ENCODE results near the gene FGF12. TPM values are rescaled to one million over a fixed set of nuclear protein-coding genes. Genes with fewer than 3 reads are reported as not detected.

The FGF12 gene
- total RNA-seq, 1 donor from 2014 or later = 7.0 TPM

GRCh38 chr3:192467230-192468140 is 259.9 kb downstream of the FGF12 start:
- Mint-ChIP-seq H3K27me3 (ENCODE audit: insufficient read depth, low read depth) (no peaks in the 10 kb centered on the region), H3K36me3 (no peaks in the 10 kb centered on the region), H3K9me3 (no peaks in the 10 kb centered on the region), H3K4me1 (no peaks in the 10 kb centered on the region), H3K4me3 (no peak overlapping the region), H3K27ac (no peak overlapping the region)
- Histone ChIP-seq H3K79me2 (ENCODE audit: low read depth) (no peaks in the 10 kb centered on the region), H3K4me1 (no peaks in the 10 kb centered on the region), H3K27me3 (no peaks in the 10 kb centered on the region), H3F3A (ENCODE audit: low read depth) (no peaks in the 10 kb centered on the region), H3K27ac (no peak overlapping the region), H3K4me3 (no peak overlapping the region), H2AFZ (replicated peaks) (no peak overlapping the region), H3K9ac (no peak overlapping the region), H4K20me1 (ENCODE audit: low read depth) (no peaks in the 10 kb centered on the region), H3K4me2 (no peak overlapping the region), H3K36me3 (no peaks in the 10 kb centered on the region), H3K9me3 (ENCODE audit: low read depth) (no peaks in the 10 kb centered on the region)
- peak; percentile 82 for DNase-seq (ENCODE audit: low spot score)
- TF ChIP-seq CTCF (IDR thresholded peaks at IDR 0.05) (peak; percentile 95), EZH2 (IDR thresholded peaks at IDR 0.05) (no peak), EZH2phosphoT487 (IDR thresholded peaks at IDR 0.05) (no peak)

GRCh38 chr3:192449036-192449435 is 278.3 kb downstream of the FGF12 start:
- H3K79me2 ChIP-seq (ENCODE audit: low read depth) = no peaks in the 10 kb centered on the region
- H3K27me3 Mint-ChIP-seq (ENCODE audit: insufficient read depth, low read depth) = no peaks in the 10 kb centered on the region
- H3K36me3 Mint-ChIP-seq = no peaks in the 10 kb centered on the region
- peaks cover 5% of the 10 kb centered on the region for H3K4me1 ChIP-seq
- no peak overlapping the region for H3K4me3 ChIP-seq
- peaks cover 17% of the 10 kb centered on the region for H3K4me1 Mint-ChIP-seq
- no peak overlapping the region for H2AFZ ChIP-seq (replicated peaks)
- no peak overlapping the region for H3K4me3 Mint-ChIP-seq
- H3K9me3 Mint-ChIP-seq = no peaks in the 10 kb centered on the region
- H3K9me3 ChIP-seq (ENCODE audit: low read depth) = no peaks in the 10 kb centered on the region
- TF ChIP-seq CTCF (IDR thresholded peaks at IDR 0.05) (peak; percentile 51), EZH2phosphoT487 (IDR thresholded peaks at IDR 0.05) (no peak)
- no peaks in the 10 kb centered on the region for H3K36me3 ChIP-seq
- H3K27ac ChIP-seq = no peak overlapping the region
- H3K9ac ChIP-seq = no peak overlapping the region
- H3K27ac Mint-ChIP-seq = no peak overlapping the region
- no peaks in the 10 kb centered on the region for H3K27me3 ChIP-seq
- DNase-seq (ENCODE audit: low spot score) = no peak
- no peak overlapping the region for H3K4me2 ChIP-seq
- no peaks in the 10 kb centered on the region for H4K20me1 ChIP-seq (ENCODE audit: low read depth)
- H3F3A ChIP-seq (ENCODE audit: low read depth) = no peaks in the 10 kb centered on the region

GRCh38 chr3:192445770-192446644 is 281.3 kb downstream of the FGF12 start:
- Histone ChIP-seq H3K36me3 (no peaks in the 10 kb centered on the region), H3K9me3 (ENCODE audit: low read depth) (no peaks in the 10 kb centered on the region), H3F3A (ENCODE audit: low read depth) (no peaks in the 10 kb centered on the region), H4K20me1 (ENCODE audit: low read depth) (no peaks in the 10 kb centered on the region), H3K9ac (no peak overlapping the region), H3K4me3 (no peak overlapping the region), H3K27me3 (no peaks in the 10 kb centered on the region), H3K4me2 (no peak overlapping the region), H2AFZ (replicated peaks) (no peak overlapping the region), H3K27ac (no peak overlapping the region), H3K4me1 (peaks cover 5% of the 10 kb centered on the region), H3K79me2 (ENCODE audit: low read depth) (no peaks in the 10 kb centered on the region)
- TF ChIP-seq EZH2 (IDR thresholded peaks at IDR 0.05) = no peak
- no peak for TF ChIP-seq CTCF (IDR thresholded peaks at IDR 0.05)
- TF ChIP-seq EZH2phosphoT487 (IDR thresholded peaks at IDR 0.05) = no peak
- Mint-ChIP-seq H3K27ac (no peak overlapping the region), H3K4me3 (no peak overlapping the region), H3K36me3 (no peaks in the 10 kb centered on the region), H3K9me3 (no peaks in the 10 kb centered on the region), H3K27me3 (ENCODE audit: insufficient read depth, low read depth) (no peaks in the 10 kb centered on the region), H3K4me1 (peaks cover 19% of the 10 kb centered on the region)
- DNase-seq (ENCODE audit: low spot score) = peak; percentile 11
